Kidney (tissue), 22 donors: ENCODE results near the gene GNMT. TPM values are rescaled to one million over a fixed set of nuclear protein-coding genes. Genes with fewer than 3 reads are reported as not detected.

Experiments used
- DNase-seq, 5 donors: peaks; one replicate each; pipeline ENCODE4 v3.0.0-alpha.2; 2013 to 2020
- FAIRE-seq: peaks from 2 replicates; lab custom pipeline; 2012; peaks lifted over from hg19 to GRCh38; lab: Jason Lieb, UNC
- H3K27ac ChIP-seq, 2 donors: one replicate each; pipeline ENCODE4 v1.7.0; 2013; ENCODE audit warnings: low read depth in 2 of 2, low read length in 2 of 2, inconsistent platforms in 1 of 2
- H3K27me3 ChIP-seq: one replicate; pipeline ENCODE4 v1.7.1; 2013; ENCODE audit warnings: low read length, inconsistent platforms; ENCODE audit not compliant: control insufficient read depth, insufficient read depth
- H3K36me3 ChIP-seq, 3 donors: one replicate each; pipeline versions ENCODE4 v1.7.0 to v1.7.1; 2013; ENCODE audit warnings: low read length in 3 of 3, control low read depth in 1 of 3, inconsistent platforms in 1 of 3; ENCODE audit not compliant: insufficient read depth in 3 of 3, control insufficient read depth in 2 of 3
- H3K4me1 ChIP-seq, 3 donors: one replicate each; pipeline versions ENCODE4 v1.7.0 to v1.7.1; 2013; ENCODE audit warnings: low read length in 3 of 3, inconsistent platforms in 1 of 3, low read depth in 1 of 3; ENCODE audit not compliant: control insufficient read depth in 2 of 3, insufficient read depth in 2 of 3
- H3K4me3 ChIP-seq, 3 donors: one replicate each; pipeline versions ENCODE4 v1.7.0 to v1.8.1; 2013; ENCODE audit warnings: low read length in 3 of 3, control low read depth in 1 of 3, inconsistent platforms in 1 of 3
- H3K9ac ChIP-seq, 3 donors: one replicate each; pipeline versions ENCODE4 v1.7.0 to v1.7.1; 2013; ENCODE audit warnings: low read length in 3 of 3, control low read depth in 1 of 3, inconsistent platforms in 1 of 3
- H3K9me3 ChIP-seq, 3 donors: one replicate each; pipeline versions ENCODE4 v1.7.0 to v1.7.1; 2013; ENCODE audit warnings: low read length in 3 of 3, control low read depth in 1 of 3, inconsistent platforms in 1 of 3; ENCODE audit not compliant: control insufficient read depth in 2 of 3, insufficient read depth in 1 of 3
- intact Hi-C: fragments of 100-400 bp; cut with DNase I; formaldehyde crosslinking; loops from one replicate; pipeline ENCODE4 v1.11.1; 2022
- long read RNA-seq, 10 donors: library from polyadenylated mRNA in 1 of 10; unstranded in 1 of 10; transcript quantifications; one replicate each; pipeline ENCODE4 v2.0.0 and lab custom pipeline, GENCODE V29; 2021 to 2026
- polyA plus RNA-seq: library from polyadenylated mRNA; stranded (reverse); fragments of 350-450 nt; fragmentation: Illumina TruSeq; extraction: RNeasy Lipid Tissue Mini Kit (QIAGEN cat#74804); gene quantifications from one replicate; pipeline ENCODE4 v1.2.3, GENCODE V29; 2014; ENCODE audit warnings: low read depth, low replicate concordance; ENCODE audit not compliant: insufficient read depth
- total RNA-seq: library from RNA; stranded (reverse); fragmentation: NEBNext Ultra II Directional; extraction: Animal tissue kit (Norgen Biotek cat#: 25700); gene quantifications from one replicate; pipeline ENCODE4 v1.2.1, GENCODE V29; 2021
- TF ChIP-seq, protein P1 (sequence below): IDR thresholded peaks from 3 replicates; pipeline ENCODE4 v1.5.1; 2012; ENCODE audit warnings: mild to moderate bottlenecking, moderate library complexity, borderline replicate concordance; ENCODE audit not compliant: insufficient read depth; ENCODE audit errors: extremely low read depth
- donor health status: control.
- donor health status: control.
- donor health status: control.
- donor health status: control.
- donor health status: control.
- donor health status: DM: yes; HTN: yes; CAD: no.
- donor health status: Normal renal cell carcinoma (clear cell type).

Gene GNMT
- total RNA-seq = 0.54 TPM
- 1.9 TPM for polyA plus RNA-seq
- long read RNA-seq, donor 1, partial matches to known transcripts = 0 of 1 reads
- long read RNA-seq, donor 1, other reads (novel, unspliced or antisense) = 0 of 1 reads
- long read RNA-seq, donor 2, partial matches to known transcripts = 0 of 1 reads
- long read RNA-seq, donor 2, other reads (novel, unspliced or antisense) = 0 of 1 reads
- long read RNA-seq, donor 3, partial matches to known transcripts = 0 of 1 reads
- long read RNA-seq, donor 3, other reads (novel, unspliced or antisense) = 0 of 1 reads
- long read RNA-seq, donor 4, partial matches to known transcripts = 10 of 15 reads
- long read RNA-seq, donor 4, other reads (novel, unspliced or antisense) = 5 of 15 reads
- long read RNA-seq, donor 5 = 0 reads
- long read RNA-seq, donor 6, partial matches to known transcripts = 0 of 1 reads
- long read RNA-seq, donor 6, other reads (novel, unspliced or antisense) = 0 of 1 reads
- long read RNA-seq, donor 7 = 0 reads
- long read RNA-seq, donor 8 = 0 reads
- long read RNA-seq, donor 9 = 0 reads
- long read RNA-seq, donor 10 = 0 reads

DNA sequence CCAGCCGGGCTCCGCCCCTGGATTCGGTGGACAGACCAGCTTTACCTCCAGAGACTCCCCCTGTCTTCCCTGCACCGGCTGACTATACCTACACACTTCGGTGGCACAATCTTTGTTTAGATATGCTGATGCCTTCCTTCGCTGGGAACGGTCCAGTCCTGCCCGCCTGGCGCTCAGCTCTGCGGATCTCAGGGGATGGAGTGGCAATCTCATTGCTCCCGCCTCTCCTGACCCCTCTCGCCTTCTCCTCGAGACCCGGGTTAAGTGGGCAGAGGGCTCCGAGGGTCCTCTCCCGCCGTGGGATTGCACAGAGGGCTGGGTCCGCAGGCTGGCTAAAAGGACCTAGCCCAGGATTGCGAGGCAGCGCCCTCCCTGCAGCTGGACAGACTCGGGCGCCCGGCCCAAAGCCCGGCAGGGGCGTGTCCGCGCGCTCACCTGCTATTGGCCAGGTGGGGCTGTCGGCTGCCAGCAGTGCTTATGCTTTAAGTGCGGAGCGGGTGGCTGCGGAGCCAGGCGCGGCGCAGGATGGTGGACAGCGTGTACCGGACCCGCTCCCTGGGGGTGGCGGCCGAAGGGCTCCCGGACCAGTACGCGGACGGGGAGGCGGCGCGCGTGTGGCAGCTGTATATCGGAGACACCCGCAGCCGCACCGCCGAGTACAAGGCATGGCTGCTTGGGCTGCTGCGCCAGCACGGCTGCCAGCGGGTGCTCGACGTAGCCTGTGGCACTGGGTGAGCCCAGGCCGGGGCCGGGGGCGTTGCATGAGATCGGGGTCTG lies at the start of gene GNMT:
Gene GNMT (plus strand): TSS at position 512 of the 777 bp plus-strand sequence. CDS start 14 bp downstream, at position 526.
- TF ChIP-seq, protein P1, sequence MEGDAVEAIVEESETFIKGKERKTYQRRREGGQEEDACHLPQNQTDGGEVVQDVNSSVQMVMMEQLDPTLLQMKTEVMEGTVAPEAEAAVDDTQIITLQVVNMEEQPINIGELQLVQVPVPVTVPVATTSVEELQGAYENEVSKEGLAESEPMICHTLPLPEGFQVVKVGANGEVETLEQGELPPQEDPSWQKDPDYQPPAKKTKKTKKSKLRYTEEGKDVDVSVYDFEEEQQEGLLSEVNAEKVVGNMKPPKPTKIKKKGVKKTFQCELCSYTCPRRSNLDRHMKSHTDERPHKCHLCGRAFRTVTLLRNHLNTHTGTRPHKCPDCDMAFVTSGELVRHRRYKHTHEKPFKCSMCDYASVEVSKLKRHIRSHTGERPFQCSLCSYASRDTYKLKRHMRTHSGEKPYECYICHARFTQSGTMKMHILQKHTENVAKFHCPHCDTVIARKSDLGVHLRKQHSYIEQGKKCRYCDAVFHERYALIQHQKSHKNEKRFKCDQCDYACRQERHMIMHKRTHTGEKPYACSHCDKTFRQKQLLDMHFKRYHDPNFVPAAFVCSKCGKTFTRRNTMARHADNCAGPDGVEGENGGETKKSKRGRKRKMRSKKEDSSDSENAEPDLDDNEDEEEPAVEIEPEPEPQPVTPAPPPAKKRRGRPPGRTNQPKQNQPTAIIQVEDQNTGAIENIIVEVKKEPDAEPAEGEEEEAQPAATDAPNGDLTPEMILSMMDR = no peak
- Histone ChIP-seq H3K27me3 (no peaks in the 10 kb centered on the region), H3K9ac (peak within 1 kb of the TSS in 2 of 3 donors; percentile 55 to 65), H3K36me3 (peaks cover 0 to 4% (median 3%) of the 10 kb centered on the region in 3 donors), H3K27ac (no peak within 1 kb of the TSS), H3K9me3 (no peaks in the 10 kb centered on the region), H3K4me3 (peak within 1 kb of the TSS; percentile 4 to 79 (median 76)), H3K4me1 (peaks cover 0 to 8% (median 0%) of the 10 kb centered on the region in 3 donors)
- peak; percentile 75 to 85 (median 78) for DNase-seq
- intact Hi-C loops = no loop called here
- FAIRE-seq = no peak

GRCh38 chr6:42911171-42912021 lies 49.2 kb upstream of the GNMT start:
- Histone ChIP-seq H3K27me3 (no peaks in the 10 kb centered on the region), H3K36me3 (no peaks in the 10 kb centered on the region), H3K27ac (no peak overlapping the region), H3K9ac (no peak overlapping the region), H3K4me1 (peaks cover 0 to 3% (median 0%) of the 10 kb centered on the region in 3 donors), H3K9me3 (no peaks in the 10 kb centered on the region), H3K4me3 (peak overlapping the region in 2 of 3 donors; percentile 20 to 48)
- FAIRE-seq = no peak
- TF ChIP-seq, protein P1 = no peak
- DNase-seq = peak in 4 of 5 donors; percentile 59 to 72 (median 67)
- intact Hi-C loops = no loop called here

DNA sequence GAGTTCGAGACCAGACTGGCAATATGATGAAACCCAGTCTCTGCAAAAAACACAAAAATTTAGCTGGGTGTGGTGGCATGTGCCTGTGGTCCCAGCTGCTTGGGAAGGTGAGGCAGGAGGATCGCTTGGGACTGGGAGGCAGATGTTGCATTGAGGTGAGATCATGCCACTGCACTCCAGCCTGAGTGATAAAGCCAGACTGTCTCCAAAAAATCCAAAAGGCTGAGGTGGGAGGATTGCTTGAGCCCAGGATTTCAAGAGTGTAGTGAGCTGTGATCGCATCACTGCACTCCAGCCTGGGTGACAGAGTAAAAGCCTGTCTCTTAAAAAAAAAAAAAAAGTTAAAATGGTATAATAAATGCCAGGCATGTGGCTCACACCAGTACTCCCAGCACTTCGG lies 46.0 kb upstream of the GNMT start:
- Histone ChIP-seq H3K9ac (no peak overlapping the region), H3K4me1 (peaks cover 0 to 3% (median 0%) of the 10 kb centered on the region in 3 donors), H3K27me3 (no peaks in the 10 kb centered on the region), H3K9me3 (no peaks in the 10 kb centered on the region), H3K36me3 (no peaks in the 10 kb centered on the region), H3K4me3 (no peak overlapping the region), H3K27ac (no peak overlapping the region)
- no peak for FAIRE-seq
- TF ChIP-seq, protein P1 = no peak
- intact Hi-C loops = no loop called here
- DNase-seq = no peak
